ENCODE data around the gene AIDA. TPM values are rescaled to one million over a fixed set of nuclear protein-coding genes. Genes with fewer than 3 reads are reported as not detected.

Gene AIDA
- total and polyA plus RNA-seq, 2 experiments from 2014 or later: 51.1 to 103 TPM

DNA sequence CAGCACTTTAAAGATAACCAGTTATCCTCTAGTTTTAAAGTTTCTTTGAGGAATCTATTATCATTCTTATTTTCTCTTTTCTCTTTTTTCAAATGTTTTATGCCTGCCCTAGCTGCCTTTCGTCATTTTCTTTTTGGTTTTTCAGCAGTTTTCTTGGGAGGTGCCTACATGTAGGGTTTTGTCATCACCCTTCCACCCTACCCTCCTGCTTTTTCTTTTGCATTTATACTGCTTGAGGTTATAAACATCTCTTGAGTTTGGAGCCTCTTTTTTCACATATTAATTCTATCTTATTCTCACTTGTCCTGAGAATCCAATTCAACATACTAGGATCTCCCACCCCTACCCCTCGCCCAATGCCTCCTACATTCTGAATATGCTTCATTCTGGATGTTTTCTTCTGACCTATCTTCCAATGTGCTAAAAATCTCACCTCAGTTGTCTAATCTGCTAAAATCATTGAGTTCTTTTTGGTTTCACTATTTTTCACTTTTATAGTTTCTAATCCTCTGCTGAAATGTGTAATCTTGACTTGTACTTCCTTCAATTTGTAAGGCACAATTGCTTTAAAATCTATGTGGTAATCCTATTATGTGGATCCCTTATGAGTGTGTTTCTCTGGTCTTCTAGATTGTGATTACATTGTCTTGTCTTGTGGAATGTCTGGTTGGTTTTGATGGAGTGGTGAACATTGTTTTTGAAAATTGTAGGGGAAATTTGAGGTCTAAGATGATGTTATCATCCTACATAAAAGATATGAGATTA is 55.7 kb downstream of the AIDA start:
- no peaks in the 10 kb centered on the region for H3K9me2 ChIP-seq (ENCODE audit: insufficient read depth)
- Mint-ChIP-seq H3K36me3 (ENCODE audit: low read depth) (peaks cover 81% of the 10 kb centered on the region), H3K4me1 (no peaks in the 10 kb centered on the region), H3K9me3 (no peaks in the 10 kb centered on the region), H3K4me3 (no peak overlapping the region), H3K27me3 (ENCODE audit: insufficient read depth, low read depth, poor library complexity) (no peaks in the 10 kb centered on the region), H3K27ac (no peak overlapping the region)
- H3K4me3 ChIP-seq: no peak overlapping the region
- no peak overlapping the region for H3K27ac ChIP-seq (ENCODE audit: low read depth)
- DNase-seq (ENCODE audit: low spot score) (no peak), ATAC-seq (no peak)
- TF ChIP-seq NANOG (IDR thresholded peaks at IDR 0.05; ENCODE audit: borderline replicate concordance) (no peak), CREB1 (CRISPR knock-in tag; IDR thresholded peaks at IDR 0.05; ENCODE audit: low read depth) (no peak), JUNB (IDR thresholded peaks at IDR 0.05; ENCODE audit: unreplicated experiment) (no peak), ZNF114 (CRISPR knock-in tag; IDR thresholded peaks at IDR 0.05) (no peak), POLR2AphosphoS5 (IDR thresholded peaks at IDR 0.05; ENCODE audit: low read depth) (no peak), STAT1 (IDR thresholded peaks at IDR 0.05; ENCODE audit: unreplicated experiment) (no peak), EZH2phosphoT487 (IDR thresholded peaks at IDR 0.05; ENCODE audit: unreplicated experiment) (no peak)
- TF ChIP-seq, protein P1, sequence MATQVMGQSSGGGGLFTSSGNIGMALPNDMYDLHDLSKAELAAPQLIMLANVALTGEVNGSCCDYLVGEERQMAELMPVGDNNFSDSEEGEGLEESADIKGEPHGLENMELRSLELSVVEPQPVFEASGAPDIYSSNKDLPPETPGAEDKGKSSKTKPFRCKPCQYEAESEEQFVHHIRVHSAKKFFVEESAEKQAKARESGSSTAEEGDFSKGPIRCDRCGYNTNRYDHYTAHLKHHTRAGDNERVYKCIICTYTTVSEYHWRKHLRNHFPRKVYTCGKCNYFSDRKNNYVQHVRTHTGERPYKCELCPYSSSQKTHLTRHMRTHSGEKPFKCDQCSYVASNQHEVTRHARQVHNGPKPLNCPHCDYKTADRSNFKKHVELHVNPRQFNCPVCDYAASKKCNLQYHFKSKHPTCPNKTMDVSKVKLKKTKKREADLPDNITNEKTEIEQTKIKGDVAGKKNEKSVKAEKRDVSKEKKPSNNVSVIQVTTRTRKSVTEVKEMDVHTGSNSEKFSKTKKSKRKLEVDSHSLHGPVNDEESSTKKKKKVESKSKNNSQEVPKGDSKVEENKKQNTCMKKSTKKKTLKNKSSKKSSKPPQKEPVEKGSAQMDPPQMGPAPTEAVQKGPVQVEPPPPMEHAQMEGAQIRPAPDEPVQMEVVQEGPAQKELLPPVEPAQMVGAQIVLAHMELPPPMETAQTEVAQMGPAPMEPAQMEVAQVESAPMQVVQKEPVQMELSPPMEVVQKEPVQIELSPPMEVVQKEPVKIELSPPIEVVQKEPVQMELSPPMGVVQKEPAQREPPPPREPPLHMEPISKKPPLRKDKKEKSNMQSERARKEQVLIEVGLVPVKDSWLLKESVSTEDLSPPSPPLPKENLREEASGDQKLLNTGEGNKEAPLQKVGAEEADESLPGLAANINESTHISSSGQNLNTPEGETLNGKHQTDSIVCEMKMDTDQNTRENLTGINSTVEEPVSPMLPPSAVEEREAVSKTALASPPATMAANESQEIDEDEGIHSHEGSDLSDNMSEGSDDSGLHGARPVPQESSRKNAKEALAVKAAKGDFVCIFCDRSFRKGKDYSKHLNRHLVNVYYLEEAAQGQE (IDR thresholded peaks at IDR 0.05; ENCODE audit: unreplicated experiment): no peak
- TF ChIP-seq, protein P2, sequence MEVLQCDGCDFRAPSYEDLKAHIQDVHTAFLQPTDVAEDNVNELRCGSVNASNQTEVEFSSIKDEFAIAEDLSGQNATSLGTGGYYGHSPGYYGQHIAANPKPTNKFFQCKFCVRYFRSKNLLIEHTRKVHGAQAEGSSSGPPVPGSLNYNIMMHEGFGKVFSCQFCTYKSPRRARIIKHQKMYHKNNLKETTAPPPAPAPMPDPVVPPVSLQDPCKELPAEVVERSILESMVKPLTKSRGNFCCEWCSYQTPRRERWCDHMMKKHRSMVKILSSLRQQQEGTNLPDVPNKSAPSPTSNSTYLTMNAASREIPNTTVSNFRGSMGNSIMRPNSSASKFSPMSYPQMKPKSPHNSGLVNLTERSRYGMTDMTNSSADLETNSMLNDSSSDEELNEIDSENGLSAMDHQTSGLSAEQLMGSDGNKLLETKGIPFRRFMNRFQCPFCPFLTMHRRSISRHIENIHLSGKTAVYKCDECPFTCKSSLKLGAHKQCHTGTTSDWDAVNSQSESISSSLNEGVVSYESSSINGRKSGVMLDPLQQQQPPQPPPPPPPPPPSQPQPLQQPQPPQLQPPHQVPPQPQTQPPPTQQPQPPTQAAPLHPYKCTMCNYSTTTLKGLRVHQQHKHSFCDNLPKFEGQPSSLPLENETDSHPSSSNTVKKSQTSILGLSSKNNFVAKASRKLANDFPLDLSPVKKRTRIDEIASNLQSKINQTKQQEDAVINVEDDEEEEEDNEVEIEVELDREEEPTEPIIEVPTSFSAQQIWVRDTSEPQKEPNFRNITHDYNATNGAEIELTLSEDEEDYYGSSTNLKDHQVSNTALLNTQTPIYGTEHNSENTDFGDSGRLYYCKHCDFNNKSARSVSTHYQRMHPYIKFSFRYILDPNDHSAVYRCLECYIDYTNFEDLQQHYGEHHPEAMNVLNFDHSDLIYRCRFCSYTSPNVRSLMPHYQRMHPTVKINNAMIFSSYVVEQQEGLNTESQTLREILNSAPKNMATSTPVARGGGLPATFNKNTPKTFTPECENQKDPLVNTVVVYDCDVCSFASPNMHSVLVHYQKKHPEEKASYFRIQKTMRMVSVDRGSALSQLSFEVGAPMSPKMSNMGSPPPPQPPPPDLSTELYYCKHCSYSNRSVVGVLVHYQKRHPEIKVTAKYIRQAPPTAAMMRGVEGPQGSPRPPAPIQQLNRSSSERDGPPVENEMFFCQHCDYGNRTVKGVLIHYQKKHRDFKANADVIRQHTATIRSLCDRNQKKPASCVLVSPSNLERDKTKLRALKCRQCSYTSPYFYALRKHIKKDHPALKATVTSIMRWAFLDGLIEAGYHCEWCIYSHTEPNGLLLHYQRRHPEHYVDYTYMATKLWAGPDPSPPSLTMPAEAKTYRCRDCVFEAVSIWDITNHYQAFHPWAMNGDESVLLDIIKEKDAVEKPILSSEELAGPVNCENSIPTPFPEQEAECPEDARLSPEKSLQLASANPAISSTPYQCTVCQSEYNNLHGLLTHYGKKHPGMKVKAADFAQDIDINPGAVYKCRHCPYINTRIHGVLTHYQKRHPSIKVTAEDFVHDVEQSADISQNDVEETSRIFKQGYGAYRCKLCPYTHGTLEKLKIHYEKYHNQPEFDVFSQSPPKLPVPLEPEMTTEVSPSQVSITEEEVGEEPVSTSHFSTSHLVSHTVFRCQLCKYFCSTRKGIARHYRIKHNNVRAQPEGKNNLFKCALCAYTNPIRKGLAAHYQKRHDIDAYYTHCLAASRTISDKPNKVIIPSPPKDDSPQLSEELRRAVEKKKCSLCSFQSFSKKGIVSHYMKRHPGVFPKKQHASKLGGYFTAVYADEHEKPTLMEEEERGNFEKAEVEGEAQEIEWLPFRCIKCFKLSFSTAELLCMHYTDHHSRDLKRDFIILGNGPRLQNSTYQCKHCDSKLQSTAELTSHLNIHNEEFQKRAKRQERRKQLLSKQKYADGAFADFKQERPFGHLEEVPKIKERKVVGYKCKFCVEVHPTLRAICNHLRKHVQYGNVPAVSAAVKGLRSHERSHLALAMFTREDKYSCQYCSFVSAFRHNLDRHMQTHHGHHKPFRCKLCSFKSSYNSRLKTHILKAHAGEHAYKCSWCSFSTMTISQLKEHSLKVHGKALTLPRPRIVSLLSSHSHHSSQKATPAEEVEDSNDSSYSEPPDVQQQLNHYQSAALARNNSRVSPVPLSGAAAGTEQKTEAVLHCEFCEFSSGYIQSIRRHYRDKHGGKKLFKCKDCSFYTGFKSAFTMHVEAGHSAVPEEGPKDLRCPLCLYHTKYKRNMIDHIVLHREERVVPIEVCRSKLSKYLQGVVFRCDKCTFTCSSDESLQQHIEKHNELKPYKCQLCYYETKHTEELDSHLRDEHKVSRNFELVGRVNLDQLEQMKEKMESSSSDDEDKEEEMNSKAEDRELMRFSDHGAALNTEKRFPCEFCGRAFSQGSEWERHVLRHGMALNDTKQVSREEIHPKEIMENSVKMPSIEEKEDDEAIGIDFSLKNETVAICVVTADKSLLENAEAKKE (CRISPR knock-in tag; IDR thresholded peaks at IDR 0.05): no peak
- peaks cover 75% of the 10 kb centered on the region for H3K36me3 ChIP-seq (ENCODE audit: insufficient read depth)
- H3K4me2 ChIP-seq: no peak overlapping the region
- no peaks in the 10 kb centered on the region for H3K27me3 ChIP-seq (ENCODE audit: insufficient read depth)
- no peak overlapping the region for H2AFZ ChIP-seq
- peaks cover 4% of the 10 kb centered on the region for H4K20me1 ChIP-seq (replicated peaks; ENCODE audit: insufficient read depth)
- no peaks in the 10 kb centered on the region for H3K79me2 ChIP-seq (replicated peaks; ENCODE audit: insufficient read depth)
- H3K4me1 ChIP-seq (ENCODE audit: insufficient read depth): no peaks in the 10 kb centered on the region
- no peaks in the 10 kb centered on the region for H3F3A ChIP-seq (replicated peaks; ENCODE audit: low read depth)

Measured in GM23338 (cell line).